Stimulated activated CD8-positive, alpha-beta memory T cell treated with anti-CD3 and anti-CD28 coated beads, Interleukin-15, amount 100 ng/mL, for 4 hours (primary cell): ENCODE results near the gene HMX1.

Experiments used
- DNase-seq, 2 donors: peaks; one replicate each; pipeline ENCODE4 v3.0.0-alpha.2; 2020; ENCODE audit warnings: low read depth in 2 of 2

HMX1 gene

GRCh38 chr4:8842614-8843013 is 29.0 kb downstream of the HMX1 start:
- no peak for DNase-seq

- DNase-seq: no peak
Measured at GRCh38 chr4:8841678-8842268, 29.9 kb downstream of the HMX1 start.

- no peak for DNase-seq
Measured at GRCh38 chr4:8840816-8841455, 30.7 kb downstream of the HMX1 start.

- no peak for DNase-seq
Measured at GRCh38 chr4:8840006-8840793, 31.4 kb downstream of the HMX1 start.

GRCh38 chr4:8838961-8839431 is 32.6 kb downstream of the HMX1 start:
- no peak for DNase-seq

GRCh38 chr4:8838296-8838960 is 33.2 kb downstream of the HMX1 start:
- DNase-seq: no peak

GRCh38 chr4:8837181-8837841 is 34.3 kb downstream of the HMX1 start:
- DNase-seq: no peak

GRCh38 chr4:8836664-8837171 is 34.9 kb downstream of the HMX1 start:
- DNase-seq: no peak

- no peak for DNase-seq
Measured at GRCh38 chr4:8835521-8836365, 35.9 kb downstream of the HMX1 start.

GRCh38 chr4:8834681-8835220 is 36.9 kb downstream of the HMX1 start:
- DNase-seq: no peak

- no peak for DNase-seq
Measured at GRCh38 chr4:8832113-8832915, 39.3 kb downstream of the HMX1 start.

- no peak for DNase-seq
Measured at GRCh38 chr4:8831221-8832112, 40.2 kb downstream of the HMX1 start.

GRCh38 chr4:8830611-8831200 is 40.9 kb downstream of the HMX1 start:
- DNase-seq: no peak

- DNase-seq: no peak
Measured at GRCh38 chr4:8830056-8830455, 41.6 kb downstream of the HMX1 start.

GRCh38 chr4:8829584-8829983 is 42.1 kb downstream of the HMX1 start:
- no peak for DNase-seq

- DNase-seq: no peak
Measured at GRCh38 chr4:8828869-8829268, 42.8 kb downstream of the HMX1 start.

GRCh38 chr4:8821151-8821950 is 50.3 kb downstream of the HMX1 start:
- no peak for DNase-seq
